Measurements from ENCODE around the gene OSR1.

Gene OSR1

GRCh38 chr2:19362094-19362754 lies 3.8 kb upstream of the OSR1 start:
- no peak overlapping the region for H3K18ac ChIP-seq (ENCODE audit: low read length)
- no peak overlapping the region for H3K9ac ChIP-seq (ENCODE audit: low read depth, low read length, poor library complexity)
- no peak overlapping the region for H2BK5ac ChIP-seq (ENCODE audit: low read length)
- no peak overlapping the region for H2BK15ac ChIP-seq (ENCODE audit: low read length)
- no peak overlapping the region for H2BK12ac ChIP-seq (ENCODE audit: low read length)
- no peak overlapping the region for H3K27ac ChIP-seq (replicated peaks; ENCODE audit: low read length)
- H3K79me1 ChIP-seq (ENCODE audit: low read depth, low read length) = no peaks in the 10 kb centered on the region
- WGBS, 2 donors (ENCODE audit: extremely low coverage in 2 of 2, insufficient read length in 2 of 2, insufficient replicate concordance in 1 of 2) = no CpG with 5 or more reads among the region's 16 CpGs
- H3K4me2 ChIP-seq (ENCODE audit: insufficient read depth, low read length, poor library complexity, severe bottlenecking) = no peak overlapping the region
- H3K23ac ChIP-seq (ENCODE audit: low read depth, low read length, poor library complexity) = no peak overlapping the region
- H3K14ac ChIP-seq (ENCODE audit: low read length) = no peak overlapping the region
- H2BK120ac ChIP-seq (ENCODE audit: low read depth, low read length) = no peak overlapping the region
- H4K91ac ChIP-seq (ENCODE audit: low read depth, low read length, poor library complexity) = no peak overlapping the region
- peak overlapping the region; percentile 78 for H2AFZ ChIP-seq (ENCODE audit: low read length)
- peaks cover 0 to 14% of the 10 kb centered on the region in 2 donors for H3K9me3 ChIP-seq (replicated peaks in 1 of 2; ENCODE audit: control insufficient read depth in 2 of 2, insufficient read depth in 1 of 2, low read depth in 1 of 2, low read length in 2 of 2)
- peaks cover 25 to 95% (median 76%) of the 10 kb centered on the region in 3 experiments for H3K27me3 ChIP-seq (ENCODE audit: control insufficient read depth in 3 of 3, insufficient read depth in 3 of 3, low read depth in 1 of 3, low read length in 3 of 3)
- no peak overlapping the region for H3K4ac ChIP-seq (ENCODE audit: low read length)
- peak overlapping the region in 1 of 2 donors; percentile 26 for H3K4me3 ChIP-seq (ENCODE audit: low read length in 2 of 2)
- H4K8ac ChIP-seq (ENCODE audit: low read depth, low read length) = no peak overlapping the region
- H2AK5ac ChIP-seq (ENCODE audit: low read depth, low read length) = no peak overlapping the region
- H3K4me1 ChIP-seq (ENCODE audit: control insufficient read depth in 2 of 2, insufficient read depth in 1 of 2, low read depth in 1 of 2, low read length in 2 of 2) = peaks cover 7 to 12% of the 10 kb centered on the region in 2 donors
- no peak for DNase-seq (ENCODE audit: low spot score)
- H3K36me3 ChIP-seq (replicated peaks in 1 of 2; ENCODE audit: control insufficient read depth in 2 of 2, insufficient read depth in 2 of 2, low read length in 2 of 2) = no peaks in the 10 kb centered on the region

DNA sequence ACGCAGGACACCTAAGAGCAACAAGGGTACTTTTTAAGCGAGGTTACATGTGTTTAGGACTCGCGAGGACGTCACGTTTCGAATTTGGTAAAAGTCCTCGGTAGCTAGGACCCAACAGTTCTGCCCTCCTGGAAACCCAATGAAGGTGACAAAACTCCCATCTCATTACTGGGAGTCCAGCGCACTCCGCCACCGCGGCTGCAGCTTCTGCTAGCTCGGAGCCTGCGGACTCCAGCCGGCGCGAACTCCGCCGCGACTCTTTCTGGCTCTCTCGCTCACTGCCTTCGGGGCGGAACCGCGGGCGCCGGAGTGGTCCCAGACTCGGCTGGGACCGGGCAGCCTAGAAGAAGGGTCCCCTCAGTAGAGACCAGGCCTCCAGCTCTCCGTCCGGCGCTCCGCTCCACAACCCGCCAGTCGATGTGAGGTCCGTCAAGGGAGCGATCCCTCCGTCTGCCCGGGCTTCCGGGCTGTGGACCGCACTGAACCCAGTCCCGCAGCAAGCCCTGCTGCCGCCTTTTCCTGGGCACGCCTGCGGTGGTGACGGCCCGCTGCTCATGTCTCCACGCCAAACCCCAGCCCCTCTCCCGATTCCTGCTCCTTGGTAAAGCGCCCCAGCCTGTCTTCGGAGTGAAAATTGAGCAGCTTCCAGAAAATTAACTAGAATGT lies 3.0 kb upstream of the OSR1 start:
- peak overlapping the region; percentile 21 for H3K9ac ChIP-seq (ENCODE audit: low read depth, low read length, poor library complexity)
- no peak overlapping the region for H2BK12ac ChIP-seq (ENCODE audit: low read length)
- H3K14ac ChIP-seq (ENCODE audit: low read length) = peak overlapping the region; percentile 12
- peak overlapping the region; percentile 53 for H3K4me2 ChIP-seq (ENCODE audit: insufficient read depth, low read length, poor library complexity, severe bottlenecking)
- no peak overlapping the region for H3K4me3 ChIP-seq (ENCODE audit: low read length in 2 of 2)
- H2AFZ ChIP-seq (ENCODE audit: low read length) = peak overlapping the region; percentile 88
- peaks cover 7 to 16% of the 10 kb centered on the region in 2 donors for H3K4me1 ChIP-seq (ENCODE audit: control insufficient read depth in 2 of 2, insufficient read depth in 1 of 2, low read depth in 1 of 2, low read length in 2 of 2)
- H2BK5ac ChIP-seq (ENCODE audit: low read length) = no peak overlapping the region
- H4K91ac ChIP-seq (ENCODE audit: low read depth, low read length, poor library complexity) = no peak overlapping the region
- no peak overlapping the region for H4K8ac ChIP-seq (ENCODE audit: low read depth, low read length)
- no peak for DNase-seq (ENCODE audit: low spot score)
- peaks cover 0 to 14% of the 10 kb centered on the region in 2 donors for H3K9me3 ChIP-seq (replicated peaks in 1 of 2; ENCODE audit: control insufficient read depth in 2 of 2, insufficient read depth in 1 of 2, low read depth in 1 of 2, low read length in 2 of 2)
- peak overlapping the region; percentile 19 for H2BK15ac ChIP-seq (ENCODE audit: low read length)
- no peak overlapping the region for H3K4ac ChIP-seq (ENCODE audit: low read length)
- peaks cover 33 to 96% (median 84%) of the 10 kb centered on the region in 3 experiments for H3K27me3 ChIP-seq (ENCODE audit: control insufficient read depth in 3 of 3, insufficient read depth in 3 of 3, low read depth in 1 of 3, low read length in 3 of 3)
- H3K18ac ChIP-seq (ENCODE audit: low read length) = peak overlapping the region; percentile 82
- H2AK5ac ChIP-seq (ENCODE audit: low read depth, low read length) = no peak overlapping the region
- no peak overlapping the region for H2BK120ac ChIP-seq (ENCODE audit: low read depth, low read length)
- H3K23ac ChIP-seq (ENCODE audit: low read depth, low read length, poor library complexity) = peak overlapping the region; percentile 77
- no CpG with 5 or more reads among the region's 51 CpGs for WGBS, 2 donors (ENCODE audit: extremely low coverage in 2 of 2, insufficient read length in 2 of 2, insufficient replicate concordance in 1 of 2)
- no peaks in the 10 kb centered on the region for H3K36me3 ChIP-seq (replicated peaks in 1 of 2; ENCODE audit: control insufficient read depth in 2 of 2, insufficient read depth in 2 of 2, low read length in 2 of 2)
- H3K79me1 ChIP-seq (ENCODE audit: low read depth, low read length) = no peaks in the 10 kb centered on the region
- H3K27ac ChIP-seq (replicated peaks; ENCODE audit: low read length) = no peak overlapping the region

DNA sequence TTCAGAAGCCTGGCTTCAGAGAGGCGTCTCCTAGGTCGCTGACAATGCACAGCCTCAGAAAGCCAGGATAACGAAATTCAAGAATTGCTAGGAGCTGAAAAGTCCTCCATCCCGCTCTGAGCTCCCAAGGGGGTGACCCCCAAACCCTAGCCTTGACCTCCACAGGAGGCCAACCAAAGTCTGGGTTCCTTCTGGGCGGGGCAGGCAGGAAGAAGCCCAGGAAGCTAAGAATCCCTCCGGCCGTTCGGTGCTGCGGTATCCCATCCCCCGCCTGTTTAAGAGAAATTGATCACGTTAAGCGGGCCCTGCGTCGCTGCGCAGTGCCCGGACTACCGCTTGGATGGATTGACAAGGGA lies 2.5 kb upstream of the OSR1 start:
- H2BK12ac ChIP-seq (ENCODE audit: low read length) = no peak overlapping the region
- no peak for DNase-seq (ENCODE audit: low spot score)
- no peak overlapping the region for H4K91ac ChIP-seq (ENCODE audit: low read depth, low read length, poor library complexity)
- H3K23ac ChIP-seq (ENCODE audit: low read depth, low read length, poor library complexity) = no peak overlapping the region
- H3K14ac ChIP-seq (ENCODE audit: low read length) = no peak overlapping the region
- H2AFZ ChIP-seq (ENCODE audit: low read length) = peak overlapping the region; percentile 88
- H4K8ac ChIP-seq (ENCODE audit: low read depth, low read length) = no peak overlapping the region
- peaks cover 38 to 98% (median 89%) of the 10 kb centered on the region in 3 experiments for H3K27me3 ChIP-seq (ENCODE audit: control insufficient read depth in 3 of 3, insufficient read depth in 3 of 3, low read depth in 1 of 3, low read length in 3 of 3)
- H2BK15ac ChIP-seq (ENCODE audit: low read length) = no peak overlapping the region
- no peak overlapping the region for H3K27ac ChIP-seq (replicated peaks; ENCODE audit: low read length)
- H3K4me3 ChIP-seq (ENCODE audit: low read length in 2 of 2) = no peak overlapping the region
- no peaks in the 10 kb centered on the region for H3K36me3 ChIP-seq (replicated peaks in 1 of 2; ENCODE audit: control insufficient read depth in 2 of 2, insufficient read depth in 2 of 2, low read length in 2 of 2)
- no peak overlapping the region for H2BK5ac ChIP-seq (ENCODE audit: low read length)
- H2AK5ac ChIP-seq (ENCODE audit: low read depth, low read length) = no peak overlapping the region
- peaks cover 0 to 14% of the 10 kb centered on the region in 2 donors for H3K9me3 ChIP-seq (replicated peaks in 1 of 2; ENCODE audit: control insufficient read depth in 2 of 2, insufficient read depth in 1 of 2, low read depth in 1 of 2, low read length in 2 of 2)
- H3K18ac ChIP-seq (ENCODE audit: low read length) = no peak overlapping the region
- H3K79me1 ChIP-seq (ENCODE audit: low read depth, low read length) = no peaks in the 10 kb centered on the region
- WGBS, 2 donors (ENCODE audit: extremely low coverage in 2 of 2, insufficient read length in 2 of 2, insufficient replicate concordance in 1 of 2) = no CpG with 5 or more reads among the region's 17 CpGs
- peaks cover 7 to 16% of the 10 kb centered on the region in 2 donors for H3K4me1 ChIP-seq (ENCODE audit: control insufficient read depth in 2 of 2, insufficient read depth in 1 of 2, low read depth in 1 of 2, low read length in 2 of 2)
- H3K9ac ChIP-seq (ENCODE audit: low read depth, low read length, poor library complexity) = no peak overlapping the region
- no peak overlapping the region for H3K4ac ChIP-seq (ENCODE audit: low read length)
- H2BK120ac ChIP-seq (ENCODE audit: low read depth, low read length) = no peak overlapping the region
- no peak overlapping the region for H3K4me2 ChIP-seq (ENCODE audit: insufficient read depth, low read length, poor library complexity, severe bottlenecking)

DNA sequence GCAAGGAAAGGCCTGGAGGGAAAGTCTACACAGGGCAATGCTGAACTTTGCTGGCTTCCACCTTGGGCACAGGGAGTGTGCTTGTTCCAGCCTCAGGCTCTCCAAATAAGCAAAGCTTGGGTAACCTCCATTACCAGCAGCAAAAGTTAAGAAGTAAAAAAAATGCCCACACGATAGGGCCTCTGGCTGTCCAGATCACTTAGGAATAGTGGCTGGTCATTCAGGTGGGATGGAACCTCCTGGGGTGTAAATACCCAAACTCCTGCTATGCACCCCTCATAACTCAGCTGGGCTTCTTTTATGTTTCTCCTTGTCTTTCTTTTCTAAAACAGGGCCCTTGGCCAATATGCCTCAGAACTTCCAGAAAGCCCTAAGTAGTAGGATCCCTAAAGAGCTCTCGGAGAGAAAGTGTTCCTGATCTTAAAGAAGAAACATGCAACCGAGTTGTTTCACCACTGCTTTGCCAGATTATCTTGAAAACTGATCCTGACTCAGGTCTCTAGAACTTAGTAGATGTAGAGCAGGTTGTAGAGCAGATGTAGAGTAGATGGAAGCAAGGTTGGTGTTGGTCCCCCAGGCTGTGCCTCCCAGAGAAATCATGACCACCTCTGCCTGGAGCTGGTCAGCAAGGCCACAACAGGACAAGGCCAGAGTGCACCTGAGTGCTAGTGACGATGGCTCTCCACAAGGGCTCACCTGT lies 2.0 kb upstream of the OSR1 start:
- no peak overlapping the region for H3K4me2 ChIP-seq (ENCODE audit: insufficient read depth, low read length, poor library complexity, severe bottlenecking)
- H3K4ac ChIP-seq (ENCODE audit: low read length) = no peak overlapping the region
- WGBS, 2 donors (ENCODE audit: extremely low coverage in 2 of 2, insufficient read length in 2 of 2, insufficient replicate concordance in 1 of 2) = no CpG with 5 or more reads among the region's 4 CpGs
- peaks cover 43 to 98% (median 92%) of the 10 kb centered on the region in 3 experiments for H3K27me3 ChIP-seq (ENCODE audit: control insufficient read depth in 3 of 3, insufficient read depth in 3 of 3, low read depth in 1 of 3, low read length in 3 of 3)
- H3K36me3 ChIP-seq (replicated peaks in 1 of 2; ENCODE audit: control insufficient read depth in 2 of 2, insufficient read depth in 2 of 2, low read length in 2 of 2) = no peaks in the 10 kb centered on the region
- H2BK12ac ChIP-seq (ENCODE audit: low read length) = no peak overlapping the region
- H3K14ac ChIP-seq (ENCODE audit: low read length) = no peak overlapping the region
- H3K4me1 ChIP-seq (ENCODE audit: control insufficient read depth in 2 of 2, insufficient read depth in 1 of 2, low read depth in 1 of 2, low read length in 2 of 2) = peaks cover 7 to 16% of the 10 kb centered on the region in 2 donors
- H3K23ac ChIP-seq (ENCODE audit: low read depth, low read length, poor library complexity) = no peak overlapping the region
- H2AFZ ChIP-seq (ENCODE audit: low read length) = no peak overlapping the region
- no peak overlapping the region for H4K8ac ChIP-seq (ENCODE audit: low read depth, low read length)
- no peak overlapping the region for H3K18ac ChIP-seq (ENCODE audit: low read length)
- no peak overlapping the region for H3K4me3 ChIP-seq (ENCODE audit: low read length in 2 of 2)
- H3K9ac ChIP-seq (ENCODE audit: low read depth, low read length, poor library complexity) = no peak overlapping the region
- H2BK5ac ChIP-seq (ENCODE audit: low read length) = no peak overlapping the region
- no peak overlapping the region for H2BK15ac ChIP-seq (ENCODE audit: low read length)
- peaks cover 0 to 14% of the 10 kb centered on the region in 2 donors for H3K9me3 ChIP-seq (replicated peaks in 1 of 2; ENCODE audit: control insufficient read depth in 2 of 2, insufficient read depth in 1 of 2, low read depth in 1 of 2, low read length in 2 of 2)
- no peaks in the 10 kb centered on the region for H3K79me1 ChIP-seq (ENCODE audit: low read depth, low read length)
- no peak overlapping the region for H4K91ac ChIP-seq (ENCODE audit: low read depth, low read length, poor library complexity)
- no peak for DNase-seq (ENCODE audit: low spot score)
- H2BK120ac ChIP-seq (ENCODE audit: low read depth, low read length) = no peak overlapping the region
- no peak overlapping the region for H2AK5ac ChIP-seq (ENCODE audit: low read depth, low read length)
- no peak overlapping the region for H3K27ac ChIP-seq (replicated peaks; ENCODE audit: low read length)

Data from neuronal stem cell (in vitro differentiated cells).